ENCODE results near the gene RANBP2.
A peak's percentile ranks its signal among the peaks of the same experiment; 100 is the strongest.

RANBP2 gene

GRCh38 chr2:108778857-108779256 is 59.6 kb downstream of the RANBP2 start:
- DNase-seq (ENCODE audit: low read depth): no peak

GRCh38 chr2:108786008-108786353 is 66.7 kb downstream of the RANBP2 start:
- no peak for DNase-seq (ENCODE audit: low read depth)

- peak; percentile 80 for DNase-seq (ENCODE audit: low read depth)
These were observed 67.3 kb downstream of the RANBP2 start, which contains the start of gene CCDC138 for GRCh38 chr2:108786354-108787215. Gene CCDC138, plus strand, starts transcription at chr2:108786771. Its CDS starts 52 bp downstream, at chr2:108786823.

GRCh38 chr2:108787216-108787541 is 67.9 kb downstream of the RANBP2 start:
- DNase-seq (ENCODE audit: low read depth): no peak

GRCh38 chr2:108803045-108803736 is 83.9 kb downstream of the RANBP2 start:
- no peak for DNase-seq (ENCODE audit: low read depth)

GRCh38 chr2:108805032-108805431 is 85.8 kb downstream of the RANBP2 start:
- DNase-seq (ENCODE audit: low read depth): no peak

- no peak for DNase-seq (ENCODE audit: low read depth)
These were observed 86.5 kb downstream of the RANBP2 start for GRCh38 chr2:108805782-108806181.

GRCh38 chr2:108806371-108807113 is 87.3 kb downstream of the RANBP2 start:
- DNase-seq (ENCODE audit: low read depth): no peak

- no peak for DNase-seq (ENCODE audit: low read depth)
These were observed 90.7 kb downstream of the RANBP2 start for GRCh38 chr2:108809936-108810335.

GRCh38 chr2:108810993-108811957 is 92.0 kb downstream of the RANBP2 start:
- DNase-seq (ENCODE audit: low read depth): no peak

GRCh38 chr2:108813732-108814131 is 94.5 kb downstream of the RANBP2 start:
- DNase-seq (ENCODE audit: low read depth): no peak

GRCh38 chr2:108820482-108820881 is 101.2 kb downstream of the RANBP2 start:
- DNase-seq (ENCODE audit: low read depth): no peak

- no peak for DNase-seq (ENCODE audit: low read depth)
These were observed 104.0 kb downstream of the RANBP2 start for GRCh38 chr2:108823286-108823685.

GRCh38 chr2:108824316-108825070 is 105.2 kb downstream of the RANBP2 start:
- no peak for DNase-seq (ENCODE audit: low read depth)

GRCh38 chr2:108825254-108825653 is 106.0 kb downstream of the RANBP2 start:
- DNase-seq (ENCODE audit: low read depth): no peak

GRCh38 chr2:108825736-108826135 is 106.5 kb downstream of the RANBP2 start:
- DNase-seq (ENCODE audit: low read depth): no peak

- no peak for DNase-seq (ENCODE audit: low read depth)
These were observed 110.5 kb downstream of the RANBP2 start for GRCh38 chr2:108829578-108830310.

GRCh38 chr2:108833219-108833618 is 113.9 kb downstream of the RANBP2 start:
- DNase-seq (ENCODE audit: low read depth): no peak

GRCh38 chr2:108834620-108835019 is 115.3 kb downstream of the RANBP2 start:
- DNase-seq (ENCODE audit: low read depth): no peak

GRCh38 chr2:108835040-108835439 is 115.8 kb downstream of the RANBP2 start:
- no peak for DNase-seq (ENCODE audit: low read depth)

All from T-helper 22 cell (primary cell).